Measurements from ENCODE around the gene CTSL. TPM values are rescaled to one million over a fixed set of nuclear protein-coding genes. Genes with fewer than 3 reads are reported as not detected.

CTSL gene
- total RNA-seq, 2 donors from 2014 or later = 87.3 to 90.1 TPM

GRCh38 chr9:87718852-87719612, 6.9 kb upstream of the CTSL start:
- peaks cover 3% of the 10 kb centered on the region for H3K4me1 ChIP-seq (replicated peaks)
- intact Hi-C loops (cut with DNase I) = no loop called here
- WGBS = 92% methylated on average over 6 of the region's 6 CpGs
- no peak overlapping the region for H3K4me3 ChIP-seq
- no peak overlapping the region for H3K27ac ChIP-seq
- TF ChIP-seq POLR2AphosphoS5 (IDR thresholded peaks at IDR 0.05) = no peak
- TF ChIP-seq CTCF (IDR thresholded peaks at IDR 0.05) = no peak
- TF ChIP-seq POLR2A (IDR thresholded peaks at IDR 0.05) = no peak
- H3K9me3 ChIP-seq = no peaks in the 10 kb centered on the region
- no peak for DNase-seq (ENCODE audit: low spot score)
- no peaks in the 10 kb centered on the region for H3K27me3 ChIP-seq (replicated peaks; ENCODE audit: insufficient read depth)
- no peaks in the 10 kb centered on the region for H3K36me3 ChIP-seq

- no peak for DNase-seq (ENCODE audit: low spot score)
- TF ChIP-seq POLR2AphosphoS5 (IDR thresholded peaks at IDR 0.05) (no peak), POLR2A (IDR thresholded peaks at IDR 0.05) (no peak), CTCF (IDR thresholded peaks at IDR 0.05) (no peak)
- H3K4me3 ChIP-seq = no peak overlapping the region
- no peaks in the 10 kb centered on the region for H3K4me1 ChIP-seq (replicated peaks)
- H3K27ac ChIP-seq = no peak overlapping the region
- no peaks in the 10 kb centered on the region for H3K9me3 ChIP-seq
- H3K36me3 ChIP-seq = no peaks in the 10 kb centered on the region
- H3K27me3 ChIP-seq (replicated peaks; ENCODE audit: insufficient read depth) = no peaks in the 10 kb centered on the region
- intact Hi-C loops (cut with DNase I) = no loop called here
- WGBS = 86% methylated on average over 2 of the region's 2 CpGs
These were observed 5.7 kb upstream of the CTSL start for GRCh38 chr9:87720173-87720572.

- intact Hi-C loops (cut with DNase I) = no loop called here
- 93% methylated on average over 5 of the region's 5 CpGs for WGBS
- Histone ChIP-seq H3K4me3 (no peak overlapping the region), H3K9me3 (no peaks in the 10 kb centered on the region), H3K27me3 (replicated peaks; ENCODE audit: insufficient read depth) (no peaks in the 10 kb centered on the region), H3K4me1 (replicated peaks) (peaks cover 4% of the 10 kb centered on the region), H3K36me3 (no peaks in the 10 kb centered on the region), H3K27ac (no peak overlapping the region)
- TF ChIP-seq CTCF (IDR thresholded peaks at IDR 0.05) (no peak), POLR2AphosphoS5 (IDR thresholded peaks at IDR 0.05) (no peak), POLR2A (IDR thresholded peaks at IDR 0.05) (no peak)
- DNase-seq (ENCODE audit: low spot score) = no peak
These were observed 3.4 kb upstream of the CTSL start for GRCh38 chr9:87722393-87723088.

- Histone ChIP-seq H3K4me1 (replicated peaks) (peaks cover 4% of the 10 kb centered on the region), H3K9me3 (no peaks in the 10 kb centered on the region), H3K4me3 (peak overlapping the region; percentile 57 to 62), H3K36me3 (no peaks in the 10 kb centered on the region), H3K27ac (peak overlapping the region; percentile 90 to 94), H3K27me3 (replicated peaks; ENCODE audit: insufficient read depth) (no peaks in the 10 kb centered on the region)
- 7% methylated on average over 25 of the region's 25 CpGs for WGBS
- intact Hi-C loops (cut with DNase I) = loop anchor here (5.0 kb wide), 1 partner anchor 247 kb away; the partner anchor contains the start of gene CDK20
- TF ChIP-seq CTCF (IDR thresholded peaks at IDR 0.05) (no peak), POLR2A (IDR thresholded peaks at IDR 0.05) (no peak), POLR2AphosphoS5 (IDR thresholded peaks at IDR 0.05) (no peak)
- DNase-seq (ENCODE audit: low spot score) = no peak
These were observed 491 bp upstream of the CTSL start for GRCh38 chr9:87725356-87725899.
